Left renal cortex interstitium (tissue), 4 donors: ENCODE data around the gene GDPGP1. TPM values are rescaled to one million over a fixed set of nuclear protein-coding genes. Genes with fewer than 3 reads are reported as not detected.
"Not testable (repeated sequence)": the region's sequence is repeated elsewhere in the genome, so short reads cannot be mapped to it uniquely, and the experiment has no call there.

Source experiments
- DNase-seq, 4 donors: peaks; one replicate each; pipeline ENCODE4 v3.0.0-alpha.2; 2013; ENCODE audit warnings: low read depth in 4 of 4, low spot score in 2 of 4, missing footprints in 1 of 4
- polyA plus RNA-seq, 4 donors: library from polyadenylated mRNA; unstranded; fragments of 120-200 nt; gene quantifications; one replicate each; pipeline ENCODE4 v1.2.1, GENCODE V29; 2013; ENCODE audit not compliant: insufficient read length in 4 of 4

The GDPGP1 gene
- polyA plus RNA-seq, 4 donors, result 3.9 to 5.7 (median 4.7) TPM

DNA sequence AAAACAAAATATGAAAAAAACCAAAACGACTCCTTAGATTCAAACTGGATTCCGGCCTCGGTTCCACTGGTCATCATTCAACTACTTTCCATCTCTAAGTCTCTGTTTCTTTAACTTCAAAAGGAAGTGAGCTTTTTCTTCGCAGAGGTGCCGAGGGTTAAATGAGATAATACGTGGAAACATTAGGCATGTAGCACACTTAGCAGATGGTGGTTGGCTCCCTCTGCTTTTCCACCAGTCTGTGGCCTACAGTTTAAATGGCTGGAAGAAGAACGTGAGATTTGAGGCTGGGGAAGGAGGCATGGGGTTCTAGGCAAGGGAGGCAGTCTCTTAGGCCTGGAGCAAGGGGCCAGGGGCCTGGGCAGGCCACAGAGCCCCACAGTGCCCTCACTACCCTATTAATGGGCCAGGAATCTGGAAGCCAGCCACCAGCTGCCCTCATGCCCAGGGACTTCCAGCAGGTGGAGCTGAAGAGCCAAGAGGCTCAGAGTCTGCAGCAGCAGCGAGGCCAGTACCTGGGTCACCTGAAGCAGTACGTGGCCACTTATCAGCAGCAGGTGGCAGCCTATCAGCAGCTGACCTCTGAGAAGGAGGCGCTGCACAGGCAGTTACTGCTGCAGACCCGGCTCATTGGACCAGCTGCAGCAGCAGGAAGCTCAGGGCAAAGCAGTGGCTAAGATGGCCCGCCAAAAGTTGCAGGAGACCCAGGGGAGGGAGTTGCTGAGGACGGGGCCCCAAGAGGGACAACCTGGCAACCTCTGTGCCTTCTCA, 59.2 kb downstream of the GDPGP1 start:
- not testable (repeated sequence) for DNase-seq

GRCh38 chr15:90294159-90294558, 60.1 kb downstream of the GDPGP1 start:
- no peak for DNase-seq

- no peak for DNase-seq
Measured at GRCh38 chr15:90294601-90295269, 60.7 kb downstream of the GDPGP1 start.

DNA sequence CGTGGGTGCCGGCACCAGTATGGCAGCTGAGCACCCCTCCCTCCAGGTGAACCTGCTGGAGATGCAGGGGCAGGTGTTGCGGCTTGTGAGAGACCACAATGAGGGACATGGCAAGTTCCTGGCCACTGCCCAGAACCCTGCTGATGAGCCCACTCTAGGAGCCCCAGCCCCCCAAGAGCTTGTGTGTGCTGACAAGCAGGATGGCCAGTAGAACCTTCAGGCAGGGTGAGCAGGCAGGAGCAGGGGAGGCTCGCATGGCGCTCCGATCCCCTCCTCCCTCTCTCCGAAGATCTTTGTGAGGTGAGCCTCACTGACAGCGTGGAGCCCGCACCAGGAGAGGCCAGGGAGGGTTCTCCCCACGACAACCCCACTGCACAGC, 61.2 kb downstream of the GDPGP1 start:
- no peak for DNase-seq

Other genes starting within 250 kb of the GDPGP1 start
- gene ZNF710, start 232.9 kb upstream of the GDPGP1 start, polyA plus RNA-seq, result 10 to 100 TPM; 18.3 to 24.6 (median 19.9) TPM
- gene IDH2, start 131.7 kb upstream of the GDPGP1 start, polyA plus RNA-seq, result 100 to 1,000 TPM; 200 to 237 (median 214) TPM
- 10 to 100 TPM; 35.6 to 54.1 (median 43.2) TPM for gene SEMA4B, start 32.9 kb upstream of the GDPGP1 start, polyA plus RNA-seq
- gene CIB1, start 268 bp upstream of the GDPGP1 start, polyA plus RNA-seq, result 10 to 100 TPM; 50.2 to 62.1 (median 52.7) TPM
- gene TTLL13, start 15.3 kb downstream of the GDPGP1 start, polyA plus RNA-seq, result under 1 TPM in 3 of 4 donors, not detected in 1; 0.08 to 0.57 (median 0.18) TPM
- gene NGRN, start 31.5 kb downstream of the GDPGP1 start, polyA plus RNA-seq, result 100 to 1,000 TPM; 111 to 147 (median 122) TPM
- 1 to 10 TPM; 3.5 to 7.0 (median 5.7) TPM for gene ZNF774, start 118.1 kb downstream of the GDPGP1 start, polyA plus RNA-seq
- gene IQGAP1, start 154.0 kb downstream of the GDPGP1 start, polyA plus RNA-seq, result 100 to 1,000 TPM; 151 to 188 (median 155) TPM